Middle frontal gyrus (tissue), 1 donor: ENCODE results near the gene RPS19BP1.
"Not testable (repeated sequence)": the region's sequence is repeated elsewhere in the genome, so short reads cannot be mapped to it uniquely, and the experiment has no call there.

Source experiments
- DNase-seq: peaks from one replicate; pipeline ENCODE4 v3.0.0-alpha.2; 2015; ENCODE audit warnings: low spot score; ENCODE audit errors: extremely low spot score

Gene RPS19BP1

GRCh38 chr22:39528681-39529486 is 3.7 kb downstream of the RPS19BP1 start:
- peak; percentile 73 for DNase-seq

GRCh38 chr22:39528080-39528661 is 4.4 kb downstream of the RPS19BP1 start:
- DNase-seq: no peak

DNA sequence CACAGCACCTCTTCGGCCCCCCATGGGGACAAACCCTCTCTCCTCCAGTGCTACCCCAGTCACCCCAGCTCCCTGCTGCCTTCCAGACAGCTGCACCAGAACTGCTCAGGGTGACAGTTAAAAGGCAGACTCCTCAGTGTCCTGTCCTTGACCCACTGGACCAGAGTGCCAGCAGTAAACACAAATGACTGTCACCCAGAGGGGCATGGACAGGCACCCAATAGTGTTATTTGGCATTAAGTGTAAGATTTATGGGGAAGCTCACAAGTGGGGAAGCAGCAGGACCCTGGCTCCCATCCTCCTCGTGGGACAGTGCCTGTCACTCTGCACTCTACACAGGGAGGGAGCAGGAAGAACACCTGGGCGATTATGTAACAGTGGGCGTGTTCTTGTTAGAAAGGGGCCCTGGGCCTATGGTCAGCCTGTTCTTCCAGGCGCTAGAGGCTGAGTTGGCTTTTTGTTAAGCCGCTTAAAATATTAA is 5.0 kb downstream of the RPS19BP1 start:
- no peak for DNase-seq

- no peak for DNase-seq
Measured at GRCh38 chr22:39526736-39527171, 5.8 kb downstream of the RPS19BP1 start.

DNA sequence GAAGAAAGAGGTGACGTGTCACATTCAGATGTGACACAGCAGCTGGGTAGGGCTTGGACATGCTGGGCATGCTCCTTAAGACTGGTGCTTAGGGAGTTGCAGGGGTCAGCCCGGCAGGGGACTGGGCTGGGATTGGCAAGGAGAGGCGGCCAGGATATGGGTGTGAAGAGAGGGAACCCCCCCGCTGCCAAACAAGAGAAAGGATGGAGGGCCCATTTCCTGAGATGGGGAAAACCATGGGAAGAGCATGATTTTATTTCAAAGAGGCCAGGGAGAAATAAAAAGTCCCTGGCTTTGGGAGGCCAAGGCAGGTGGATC is 6.9 kb downstream of the RPS19BP1 start:
- no peak for DNase-seq

- no peak for DNase-seq
Measured at GRCh38 chr22:39524753-39525657, 7.5 kb downstream of the RPS19BP1 start.

- DNase-seq: no peak
Measured at GRCh38 chr22:39524089-39524752, 8.3 kb downstream of the RPS19BP1 start.

- no peak for DNase-seq
Measured at GRCh38 chr22:39522567-39523300, 9.8 kb downstream of the RPS19BP1 start.

GRCh38 chr22:39522091-39522490 is 10.5 kb downstream of the RPS19BP1 start:
- DNase-seq: not testable (repeated sequence)

- not testable (repeated sequence) for DNase-seq
Measured at GRCh38 chr22:39521106-39521885, 11.3 kb downstream of the RPS19BP1 start.

DNA sequence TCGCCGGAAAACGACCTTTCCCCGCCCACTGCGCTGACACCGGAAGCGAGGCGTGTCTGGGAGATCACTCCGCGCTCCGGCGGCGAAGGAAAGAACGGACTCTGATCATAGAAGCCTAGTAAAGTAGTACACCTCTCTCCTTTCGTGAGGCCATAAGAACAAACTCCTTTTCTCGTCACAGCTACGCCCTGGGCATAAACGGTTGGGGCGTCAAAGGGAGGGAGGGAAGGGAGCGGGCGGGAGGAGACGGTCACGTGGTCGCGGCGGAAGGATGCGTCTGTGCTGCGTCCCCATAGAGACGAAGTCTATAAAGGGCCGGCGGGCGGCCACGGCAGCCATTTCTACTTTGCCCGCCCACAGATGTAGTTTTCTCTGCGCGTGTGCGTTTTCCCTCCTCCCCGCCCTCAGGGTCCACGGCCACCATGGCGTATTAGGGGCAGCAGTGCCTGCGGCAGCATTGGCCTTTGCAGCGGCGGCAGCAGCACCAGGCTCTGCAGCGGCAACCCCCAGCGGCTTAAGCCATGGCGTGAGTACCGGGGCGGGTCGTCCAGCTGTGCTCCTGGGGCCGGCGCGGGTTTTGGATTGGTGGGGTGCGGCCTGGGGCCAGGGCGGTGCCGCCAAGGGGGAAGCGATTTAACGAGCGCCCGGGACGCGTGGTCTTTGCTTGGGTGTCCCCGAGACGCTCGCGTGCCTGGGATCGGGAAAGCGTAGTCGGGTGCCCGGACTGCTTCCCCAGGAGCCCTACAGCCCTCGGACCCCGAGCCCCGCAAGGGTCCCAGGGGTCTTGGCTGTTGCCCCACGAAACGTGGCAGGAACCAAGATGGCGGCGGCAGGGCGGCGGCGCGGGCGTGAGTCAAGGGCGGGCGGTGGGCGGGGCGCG is 12.1 kb downstream of the RPS19BP1 start, which contains the start of gene ATF4:
TSS of gene ATF4 (plus strand) at position 337 of the 880 bp plus-strand sequence. CDS start 884 bp downstream, outside the sequence.
- DNase-seq: peak; percentile 65

DNA sequence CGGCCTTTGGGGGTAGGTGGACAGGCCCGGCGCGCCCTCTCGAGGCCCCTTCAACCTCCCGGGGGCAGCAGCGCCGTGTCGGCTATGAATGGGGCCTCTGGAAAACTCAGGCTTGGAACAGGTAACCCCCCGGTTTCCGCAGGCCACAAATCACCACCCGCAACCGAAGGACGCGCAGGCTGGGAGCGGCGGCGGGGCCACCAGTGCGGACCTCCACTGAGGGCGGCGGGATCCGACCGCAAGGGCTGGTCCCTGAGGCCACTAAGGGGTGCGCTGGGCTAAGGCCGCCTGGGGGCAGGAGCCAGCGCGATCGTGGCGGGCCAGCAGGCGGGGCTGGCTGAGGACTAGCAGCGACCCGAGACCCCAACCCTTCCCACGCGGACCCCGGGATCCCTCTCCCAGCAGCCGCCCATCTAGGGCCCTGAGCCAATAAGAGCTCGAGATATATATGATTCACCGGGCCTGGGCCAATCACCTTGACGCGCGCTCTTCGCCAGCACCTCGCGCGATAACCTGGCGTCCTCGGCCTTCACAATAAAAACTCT is 12.8 kb downstream of the RPS19BP1 start:
- DNase-seq: peak; percentile 92

DNA sequence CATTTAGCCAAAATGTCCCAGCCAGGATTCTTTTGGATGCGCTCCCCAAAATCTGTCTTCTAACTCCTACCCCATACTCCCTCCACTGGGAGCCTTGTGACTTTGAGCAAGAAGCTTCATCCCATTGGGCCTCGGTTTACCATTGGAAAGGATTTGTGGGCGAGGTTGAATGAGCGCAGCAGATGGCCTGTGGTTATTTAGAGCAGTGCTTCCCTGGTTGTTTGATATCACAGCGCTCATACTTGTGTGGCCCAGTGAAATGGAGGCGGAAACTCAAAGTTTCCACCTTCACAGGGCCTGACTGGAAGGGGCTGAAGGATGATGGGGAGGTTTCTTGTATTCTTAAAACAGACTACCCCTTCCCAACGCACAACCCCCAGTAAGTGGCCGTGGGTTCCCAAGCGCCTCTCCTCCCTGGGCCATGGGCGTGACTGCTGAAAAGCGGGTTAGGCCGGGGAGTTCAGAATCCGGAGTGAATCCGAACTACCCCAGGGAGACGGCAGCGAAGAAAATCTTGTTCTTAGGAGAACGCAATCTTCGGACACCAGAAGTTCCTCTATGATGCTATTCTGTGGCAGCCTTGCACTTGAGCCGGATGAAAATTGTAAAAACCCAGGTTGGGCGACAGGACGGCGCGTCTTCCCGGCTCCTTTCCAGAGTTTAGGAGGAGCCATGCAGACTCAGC is 13.4 kb downstream of the RPS19BP1 start:
- no peak for DNase-seq

DNA sequence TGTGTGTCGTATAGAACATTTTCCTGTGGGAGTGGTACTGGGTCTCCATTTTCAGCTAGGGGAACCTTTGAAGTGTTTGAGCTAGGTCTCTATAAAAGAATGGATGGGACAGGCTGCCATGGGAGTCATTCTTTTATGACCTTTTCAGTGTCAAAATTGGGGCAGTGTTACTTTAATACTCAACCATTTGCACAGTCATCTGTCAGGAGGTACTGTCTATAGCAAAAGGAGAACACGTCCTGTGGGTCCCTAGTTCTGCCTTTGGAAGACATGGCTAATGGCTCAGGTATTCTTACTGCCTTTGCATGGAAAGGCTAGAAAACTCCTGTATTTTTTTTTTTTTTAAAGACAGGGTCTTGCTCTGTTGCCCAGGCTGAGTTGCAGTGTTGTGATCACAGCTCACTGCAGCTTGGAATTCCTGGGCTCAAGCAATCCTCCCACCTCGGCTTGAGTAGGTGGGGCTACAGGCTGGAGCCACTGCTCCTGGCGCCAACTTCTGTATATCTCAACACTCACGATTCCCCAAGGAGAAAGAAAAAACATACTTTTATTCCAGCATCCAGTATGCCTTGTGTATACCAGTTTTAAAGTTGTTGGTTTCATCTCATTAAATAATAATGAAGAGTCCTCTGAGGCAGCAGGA is 14.3 kb downstream of the RPS19BP1 start:
- no peak for DNase-seq

DNA sequence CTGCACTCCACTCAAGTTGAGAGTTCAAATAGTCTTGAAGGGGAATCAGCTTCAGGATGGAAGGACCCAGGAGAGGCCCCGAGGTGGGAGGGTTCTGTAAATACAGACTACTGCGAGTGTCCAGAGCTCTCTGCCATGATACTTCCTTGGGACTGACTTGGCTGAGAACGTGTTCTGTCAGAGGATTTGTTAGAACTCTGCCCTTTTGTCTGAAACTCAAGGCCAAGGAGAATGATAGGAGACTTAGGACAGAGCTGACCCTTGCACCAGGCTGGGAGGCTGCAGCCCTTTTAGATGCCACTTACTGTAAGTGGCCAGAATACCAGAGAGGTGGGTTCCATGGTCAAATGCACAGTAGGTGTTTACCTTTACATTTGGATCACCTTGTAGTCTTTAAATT is 15.1 kb downstream of the RPS19BP1 start:
- DNase-seq: no peak

DNA sequence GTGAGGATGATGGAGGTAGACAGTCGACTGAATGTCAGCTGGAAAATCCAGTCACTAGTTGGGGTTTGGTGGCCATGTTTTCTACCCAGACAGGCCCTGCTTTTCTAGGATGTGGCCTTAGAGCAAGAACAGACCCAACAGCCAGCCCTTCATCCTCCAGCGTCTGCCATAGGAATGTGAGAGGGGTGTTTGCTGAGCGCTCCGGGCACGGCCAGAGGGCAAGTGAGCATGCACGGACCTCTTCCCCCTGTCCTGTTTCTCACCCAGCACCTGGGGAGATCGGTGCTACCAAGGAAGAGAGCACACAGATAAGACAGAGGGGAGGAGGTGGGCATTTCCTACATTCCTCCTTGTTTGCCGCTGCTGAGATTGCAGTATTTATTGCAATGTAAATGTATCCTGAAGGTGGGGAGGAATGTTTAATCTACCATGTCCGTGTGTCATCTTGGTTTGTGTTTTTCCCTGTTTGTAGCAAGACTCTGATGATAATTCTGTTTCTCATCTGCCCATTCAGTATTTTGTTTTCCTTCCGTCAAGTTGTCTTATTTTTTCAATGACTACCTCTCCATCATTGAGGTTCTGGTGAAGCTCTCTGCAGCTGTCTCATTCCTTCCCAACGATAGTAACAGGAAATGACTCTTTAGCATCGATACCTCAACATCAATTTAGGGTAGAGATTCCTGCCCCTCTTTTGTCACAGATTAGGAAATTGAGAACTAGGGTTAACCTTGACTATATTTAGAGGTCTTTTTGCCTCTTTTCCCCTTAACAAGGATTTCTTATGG is 17.1 kb downstream of the RPS19BP1 start:
- no peak for DNase-seq
